ENCODE data around the gene BATF. TPM values are rescaled to one million over a fixed set of nuclear protein-coding genes. Genes with fewer than 3 reads are reported as not detected.

BATF gene
- polyA plus RNA-seq, 1 of the 3 experiments (the other 2 are of a cell fraction): not detected

GRCh38 chr14:75476274-75476995 lies 45.8 kb upstream of the BATF start:
- DNase-seq: no peak
- TF ChIP-seq SMC3 (IDR thresholded peaks at IDR 0.05; ENCODE audit: low read depth, low read length): no peak
- Histone ChIP-seq H3K4me1 (ENCODE audit: control insufficient read depth in 1 of 2, insufficient read depth in 2 of 2, low read depth in 1 of 2, low read length in 1 of 2) (no peaks in the 10 kb centered on the region), H4K20me1 (ENCODE audit: insufficient read depth) (no peaks in the 10 kb centered on the region), H3K27ac (ENCODE audit: low read depth in 2 of 2, low read length in 1 of 2) (no peak overlapping the region), H3K4me2 (no peak overlapping the region), H3K9me3 (no peaks in the 10 kb centered on the region), H3K79me2 (ENCODE audit: insufficient read depth) (no peaks in the 10 kb centered on the region), H3K9me2 (no peaks in the 10 kb centered on the region), H3K4me3 (ENCODE audit: low read depth in 2 of 2, low read length in 1 of 2) (no peak overlapping the region), H3F3A (replicated peaks; ENCODE audit: insufficient read depth) (no peaks in the 10 kb centered on the region), H3K9ac (no peak overlapping the region), H2AFZ (ENCODE audit: low read depth) (no peak overlapping the region), H3K36me3 (replicated peaks in 1 of 2; ENCODE audit: control insufficient read depth in 1 of 2, insufficient read depth in 2 of 2, low read length in 1 of 2) (peaks cover 8 to 11% of the 10 kb centered on the region in 2 experiments), H3K27me3 (ENCODE audit: insufficient read depth) (no peaks in the 10 kb centered on the region)
- CTCF ChIA-PET: interaction anchor here (1.0 to 5.9 kb wide), 5 partner anchors 12 to 169 kb away, joined by 3 to 37 read pairs (median 3); no protein-coding TSS in a partner anchor
- 90% methylated on average over 11 of the region's 11 CpGs for WGBS (ENCODE audit: low lambda C conversion rate)
- POLR2A ChIA-PET: no interaction called here

- Histone ChIP-seq H3K36me3 (replicated peaks in 1 of 2; ENCODE audit: control insufficient read depth in 1 of 2, insufficient read depth in 2 of 2, low read length in 1 of 2) (peaks cover 0 to 2% of the 10 kb centered on the region in 2 experiments), H3F3A (replicated peaks; ENCODE audit: insufficient read depth) (no peaks in the 10 kb centered on the region), H3K4me3 (ENCODE audit: low read depth in 2 of 2, low read length in 1 of 2) (no peak overlapping the region), H3K9me2 (no peaks in the 10 kb centered on the region), H3K9me3 (no peaks in the 10 kb centered on the region), H3K27ac (ENCODE audit: low read depth in 2 of 2, low read length in 1 of 2) (no peak overlapping the region), H3K4me2 (no peak overlapping the region), H3K9ac (no peak overlapping the region), H3K79me2 (ENCODE audit: insufficient read depth) (no peaks in the 10 kb centered on the region), H4K20me1 (ENCODE audit: insufficient read depth) (no peaks in the 10 kb centered on the region), H3K4me1 (ENCODE audit: control insufficient read depth in 1 of 2, insufficient read depth in 2 of 2, low read depth in 1 of 2, low read length in 1 of 2) (no peaks in the 10 kb centered on the region), H2AFZ (ENCODE audit: low read depth) (no peak overlapping the region), H3K27me3 (ENCODE audit: insufficient read depth) (no peaks in the 10 kb centered on the region)
- TF ChIP-seq POLR2AphosphoS5 (IDR thresholded peaks at IDR 0.05; ENCODE audit: low read depth, low read length) (no peak), MEF2A (IDR thresholded peaks at IDR 0.05; ENCODE audit: borderline replicate concordance, low read depth) (no peak), USF1 (IDR thresholded peaks at IDR 0.05; ENCODE audit: borderline replicate concordance, low read depth) (no peak), FOXM1 (IDR thresholded peaks at IDR 0.05; ENCODE audit: low read depth) (no peak), IRF3 (IDR thresholded peaks at IDR 0.05; ENCODE audit: low read depth, low read length) (no peak), USF2 (IDR thresholded peaks at IDR 0.05; ENCODE audit: borderline replicate concordance, low read depth, low read length) (no peak), EP300 (IDR thresholded peaks at IDR 0.05; ENCODE audit: borderline replicate concordance in 1 of 2, low read depth in 1 of 2, low read length in 1 of 2) (no peak), YY1 (IDR thresholded peaks at IDR 0.05; ENCODE audit: low read depth) (no peak), ZBTB33 (IDR thresholded peaks at IDR 0.05; ENCODE audit: borderline replicate concordance, low read depth) (no peak), CTCF (IDR thresholded peaks at IDR 0.05) (no peak), CHD2 (IDR thresholded peaks at IDR 0.05; ENCODE audit: low read length, partially characterized antibody) (no peak), TCF12 (IDR thresholded peaks at IDR 0.05) (no peak), TAF1 (IDR thresholded peaks at IDR 0.05; ENCODE audit: borderline replicate concordance, low read depth, low read length) (no peak), MAX (IDR thresholded peaks at IDR 0.05; ENCODE audit: low read depth) (no peak), FOXJ3 (CRISPR knock-in tag; IDR thresholded peaks at IDR 0.05) (no peak), FOSL2 (IDR thresholded peaks at IDR 0.05; ENCODE audit: borderline replicate concordance, low read depth) (no peak), EZH2phosphoT487 (IDR thresholded peaks at IDR 0.05; ENCODE audit: borderline replicate concordance, low read depth) (no peak), GABPA (IDR thresholded peaks at IDR 0.05; ENCODE audit: low read depth) (no peak), JUND (IDR thresholded peaks at IDR 0.05) (no peak)
- POLR2A ChIA-PET: interaction anchor here (0.5 kb wide), 1 partner anchor 163 kb away, joined by 3 read pairs; no protein-coding TSS in a partner anchor
- 97% methylated on average over 5 of the region's 5 CpGs for WGBS (ENCODE audit: low lambda C conversion rate)
- DNase-seq: no peak
- CTCF ChIA-PET: interaction anchor here (1.3 to 5.9 kb wide), 2 partner anchors 11 to 168 kb away, joined by 3 to 37 read pairs; no protein-coding TSS in a partner anchor
Observed at GRCh38 chr14:75477881-75478280, 44.4 kb upstream of the BATF start.
